Measurements from ENCODE around the gene HK1. TPM values are rescaled to one million over a fixed set of nuclear protein-coding genes. Genes with fewer than 3 reads are reported as not detected.
A peak's percentile ranks its signal among the peaks of the same experiment; 100 is the strongest.

The HK1 gene
- total RNA-seq, 1 experiment from 2014 or later, result 140 TPM

GRCh38 chr10:69366738-69367137 lies 88.4 kb downstream of the HK1 start:
- no peaks in the 10 kb centered on the region for H4K20me1 ChIP-seq (ENCODE audit: insufficient read depth)
- H3K4me1 ChIP-seq (replicated peaks; ENCODE audit: insufficient read depth), result peaks cover 22% of the 10 kb centered on the region
- no TSS peak for BruUV-seq (replicated peaks)
- no peaks in the 10 kb centered on the region for H3K9me3 ChIP-seq (ENCODE audit: insufficient read depth, low read depth)
- H3K79me2 ChIP-seq (ENCODE audit: low read depth), result peaks cover 19% of the 10 kb centered on the region
- H3K9me2 ChIP-seq (ENCODE audit: insufficient read depth), result no peaks in the 10 kb centered on the region
- H3K27ac ChIP-seq, result no peak overlapping the region
- DNase-seq, result no peak
- intact Hi-C loops (cut with micrococcal nuclease; ENCODE audit: unreplicated experiment), result no loop called here
- no peak overlapping the region for H2AFZ ChIP-seq
- H3K4me3 ChIP-seq, result no peak overlapping the region
- POLR2A ChIA-PET (ENCODE audit: unreplicated experiment), result no interaction called here
- no peaks in the 10 kb centered on the region for H3K27me3 ChIP-seq (ENCODE audit: insufficient read depth, low read depth)
- CTCF ChIA-PET, result no interaction called here
- peaks cover 19% of the 10 kb centered on the region; the same call in 1 of the 2 replicates for H3K36me3 ChIP-seq (ENCODE audit: low read depth)
- TF ChIP-seq CTCF (conservative IDR thresholded peaks at IDR 0.05) (no peak), EZH2 (IDR thresholded peaks at IDR 0.05; ENCODE audit: low read depth) (no peak)
- H3F3A ChIP-seq (ENCODE audit: insufficient read depth, low read depth), result peaks cover 20% of the 10 kb centered on the region
- H3K4me2 ChIP-seq, result no peak overlapping the region

- H3K79me2 ChIP-seq (ENCODE audit: low read depth), result peaks cover 17% of the 10 kb centered on the region
- BruUV-seq (replicated peaks), result no TSS peak
- H2AFZ ChIP-seq, result no peak overlapping the region
- peaks cover 14% of the 10 kb centered on the region for H3K4me1 ChIP-seq (replicated peaks; ENCODE audit: insufficient read depth)
- no peaks in the 10 kb centered on the region for H4K20me1 ChIP-seq (ENCODE audit: insufficient read depth)
- intact Hi-C loops (cut with micrococcal nuclease; ENCODE audit: unreplicated experiment), result no loop called here
- no peak overlapping the region for H3K4me2 ChIP-seq
- H3F3A ChIP-seq (ENCODE audit: insufficient read depth, low read depth), result peaks cover 12% of the 10 kb centered on the region
- no peaks in the 10 kb centered on the region for H3K9me3 ChIP-seq (ENCODE audit: insufficient read depth, low read depth)
- no peaks in the 10 kb centered on the region for H3K9me2 ChIP-seq (ENCODE audit: insufficient read depth)
- H3K36me3 ChIP-seq (ENCODE audit: low read depth), result 0 out of 2 replicates have a peak, but pooled peaks cover 18% of the 10 kb centered on the region
- POLR2A ChIA-PET (ENCODE audit: unreplicated experiment), result no interaction called here
- no peak for TF ChIP-seq CTCF (conservative IDR thresholded peaks at IDR 0.05)
- no peak for TF ChIP-seq EZH2 (IDR thresholded peaks at IDR 0.05; ENCODE audit: low read depth)
- no peaks in the 10 kb centered on the region for H3K27me3 ChIP-seq (ENCODE audit: insufficient read depth, low read depth)
- CTCF ChIA-PET, result no interaction called here
- no peak overlapping the region for H3K27ac ChIP-seq
- no peak for DNase-seq
- H3K4me3 ChIP-seq, result no peak overlapping the region
Measured at GRCh38 chr10:69367469-69367868, 89.2 kb downstream of the HK1 start.

DNA sequence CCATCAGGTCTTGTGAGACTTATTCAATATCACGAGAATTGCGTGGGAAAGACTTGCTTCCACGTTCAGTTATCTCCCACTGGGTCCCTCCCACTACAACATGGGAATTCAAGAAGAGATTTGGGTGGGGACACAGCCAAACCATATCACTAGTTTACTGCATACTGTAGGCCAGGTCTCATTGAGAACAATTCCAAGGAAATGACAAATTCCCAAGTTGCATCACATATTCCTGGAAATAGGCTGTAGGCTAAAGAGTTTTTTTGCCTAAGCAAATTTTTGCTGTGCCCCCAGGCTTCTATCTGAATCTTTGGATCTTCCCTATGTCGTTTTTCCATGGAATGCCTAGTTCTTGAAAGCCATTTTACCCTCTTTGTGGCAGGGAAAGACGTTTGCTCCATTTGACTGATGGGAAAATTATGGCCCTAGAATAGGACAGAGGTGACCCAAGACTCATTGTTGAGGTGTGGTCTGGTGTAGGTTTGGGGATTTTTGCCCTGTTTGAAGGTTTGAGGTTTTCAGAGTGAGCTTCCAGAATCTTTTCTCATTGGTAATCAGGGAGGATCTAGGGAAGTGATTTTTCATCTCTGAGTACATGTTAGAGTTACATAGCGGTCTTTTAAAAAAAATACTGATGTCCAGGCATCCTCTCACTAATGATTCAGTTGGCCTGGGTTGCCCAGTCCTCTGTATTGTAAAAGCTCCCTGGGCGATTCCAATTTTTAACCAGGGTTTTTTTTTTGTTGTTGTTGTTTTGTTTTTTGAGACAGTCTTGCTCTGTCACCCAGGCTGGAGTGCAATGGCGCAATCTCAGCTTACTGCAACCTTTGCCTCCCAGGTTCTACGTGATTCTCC lies 94.1 kb downstream of the HK1 start:
- TSS peak; percentile 4 for BruUV-seq (replicated peaks)
- H3K36me3 ChIP-seq (ENCODE audit: low read depth), result 0 out of 2 replicates have a peak, but pooled peaks cover 9% of the 10 kb centered on the region
- no peak overlapping the region for H2AFZ ChIP-seq
- H3K27me3 ChIP-seq (ENCODE audit: insufficient read depth, low read depth), result no peaks in the 10 kb centered on the region
- no peak overlapping the region for H3K4me2 ChIP-seq
- no peaks in the 10 kb centered on the region for H3K4me1 ChIP-seq (replicated peaks; ENCODE audit: insufficient read depth)
- H4K20me1 ChIP-seq (ENCODE audit: insufficient read depth), result no peaks in the 10 kb centered on the region
- intact Hi-C loops (cut with micrococcal nuclease; ENCODE audit: unreplicated experiment), result no loop called here
- TF ChIP-seq EZH2 (IDR thresholded peaks at IDR 0.05; ENCODE audit: low read depth) (no peak), CTCF (conservative IDR thresholded peaks at IDR 0.05) (no peak)
- H3K4me3 ChIP-seq, result no peak overlapping the region
- no peak overlapping the region for H3K27ac ChIP-seq
- ChIA-PET CTCF (no interaction called here), POLR2A (ENCODE audit: unreplicated experiment) (no interaction called here)
- H3K9me2 ChIP-seq (ENCODE audit: insufficient read depth), result no peaks in the 10 kb centered on the region
- H3F3A ChIP-seq (ENCODE audit: insufficient read depth, low read depth), result no peaks in the 10 kb centered on the region
- H3K9me3 ChIP-seq (ENCODE audit: insufficient read depth, low read depth), result no peaks in the 10 kb centered on the region
- H3K79me2 ChIP-seq (ENCODE audit: low read depth), result no peaks in the 10 kb centered on the region
- DNase-seq, result no peak
